Activated T-cell treated with anti-CD3 and anti-CD28 coated beads for 1 hour (primary cell): ENCODE results near the gene OCRL.
"Not testable (repeated sequence)": the region's sequence is repeated elsewhere in the genome, so short reads cannot be mapped to it uniquely, and the experiment has no call there.

Experiments
- DNase-seq: peaks from one replicate; pipeline ENCODE4 v3.0.0-alpha.2; 2020; ENCODE audit warnings: low read depth

Gene OCRL

GRCh38 chrX:129534816-129535578 is 5.1 kb upstream of the OCRL start:
- DNase-seq = no peak

- no peak for DNase-seq
Observed at GRCh38 chrX:129540722-129541184, 694 bp downstream of the OCRL start.

- no peak for DNase-seq
Observed at GRCh38 chrX:129544780-129545179, 4.7 kb downstream of the OCRL start.

- no peak for DNase-seq
Observed at GRCh38 chrX:129545408-129545807, 5.3 kb downstream of the OCRL start.

GRCh38 chrX:129549124-129549523 is 9.1 kb downstream of the OCRL start:
- no peak for DNase-seq

- no peak for DNase-seq
Observed at GRCh38 chrX:129553619-129554288, 13.7 kb downstream of the OCRL start.

- not testable (repeated sequence) for DNase-seq
Observed at GRCh38 chrX:129554816-129555215, 14.8 kb downstream of the OCRL start.

- DNase-seq = no peak
Observed at GRCh38 chrX:129556806-129557315, 16.8 kb downstream of the OCRL start.

- DNase-seq = no peak
Observed at GRCh38 chrX:129557844-129558480, 17.9 kb downstream of the OCRL start.

GRCh38 chrX:129559783-129560182 is 19.7 kb downstream of the OCRL start:
- DNase-seq = no peak

GRCh38 chrX:129561453-129561852 is 21.4 kb downstream of the OCRL start:
- DNase-seq = no peak

- DNase-seq = not testable (repeated sequence)
Observed at GRCh38 chrX:129564345-129564744, 24.3 kb downstream of the OCRL start.

GRCh38 chrX:129565046-129565650 is 25.1 kb downstream of the OCRL start:
- no peak for DNase-seq

GRCh38 chrX:129566073-129566472 is 26.0 kb downstream of the OCRL start:
- DNase-seq = no peak

GRCh38 chrX:129568349-129568748 is 28.3 kb downstream of the OCRL start:
- DNase-seq = no peak

GRCh38 chrX:129572422-129572821 is 32.4 kb downstream of the OCRL start:
- no peak for DNase-seq

- DNase-seq = not testable (repeated sequence)
Observed at GRCh38 chrX:129573652-129574051, 33.6 kb downstream of the OCRL start.

- no peak for DNase-seq
Observed at GRCh38 chrX:129574214-129574613, 34.2 kb downstream of the OCRL start.

GRCh38 chrX:129576539-129576938 is 36.5 kb downstream of the OCRL start:
- no peak for DNase-seq

GRCh38 chrX:129577473-129577872 is 37.4 kb downstream of the OCRL start:
- DNase-seq = no peak

GRCh38 chrX:129577877-129578276 is 37.8 kb downstream of the OCRL start:
- DNase-seq = no peak

- DNase-seq = no peak
Observed at GRCh38 chrX:129581904-129582303, 41.8 kb downstream of the OCRL start.
